Non-pigmented ciliary epithelial cell (primary cell): ENCODE measurements around the gene SLC2A5.
"Not testable (repeated sequence)": the region's sequence is repeated elsewhere in the genome, so short reads cannot be mapped to it uniquely, and the experiment has no call there.

Source experiments
- DNase-seq: peaks from one replicate; pipeline ENCODE4 v3.0.0-alpha.2; 2010; ENCODE audit warnings: low read depth

The SLC2A5 gene

DNA sequence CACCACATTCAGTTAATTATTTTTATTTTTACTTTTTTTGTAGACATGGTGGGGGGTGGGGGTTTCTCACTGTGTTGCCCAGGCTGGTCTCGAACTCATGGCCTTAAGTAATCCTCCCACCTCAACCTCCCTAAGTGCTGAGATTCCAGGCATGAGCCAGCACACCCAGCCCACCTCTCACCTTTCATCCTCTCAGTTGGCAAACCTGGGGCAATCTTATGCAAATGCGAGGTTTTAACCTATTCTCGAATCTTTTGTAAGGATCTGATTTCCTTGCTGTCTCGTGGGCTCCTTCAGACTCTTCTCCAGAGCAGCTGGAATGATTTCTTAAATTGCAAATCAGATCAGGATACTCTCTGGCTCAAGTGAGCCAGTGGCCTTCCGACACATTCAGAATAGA is 36.1 kb downstream of the SLC2A5 start:
- DNase-seq, result no peak

DNA sequence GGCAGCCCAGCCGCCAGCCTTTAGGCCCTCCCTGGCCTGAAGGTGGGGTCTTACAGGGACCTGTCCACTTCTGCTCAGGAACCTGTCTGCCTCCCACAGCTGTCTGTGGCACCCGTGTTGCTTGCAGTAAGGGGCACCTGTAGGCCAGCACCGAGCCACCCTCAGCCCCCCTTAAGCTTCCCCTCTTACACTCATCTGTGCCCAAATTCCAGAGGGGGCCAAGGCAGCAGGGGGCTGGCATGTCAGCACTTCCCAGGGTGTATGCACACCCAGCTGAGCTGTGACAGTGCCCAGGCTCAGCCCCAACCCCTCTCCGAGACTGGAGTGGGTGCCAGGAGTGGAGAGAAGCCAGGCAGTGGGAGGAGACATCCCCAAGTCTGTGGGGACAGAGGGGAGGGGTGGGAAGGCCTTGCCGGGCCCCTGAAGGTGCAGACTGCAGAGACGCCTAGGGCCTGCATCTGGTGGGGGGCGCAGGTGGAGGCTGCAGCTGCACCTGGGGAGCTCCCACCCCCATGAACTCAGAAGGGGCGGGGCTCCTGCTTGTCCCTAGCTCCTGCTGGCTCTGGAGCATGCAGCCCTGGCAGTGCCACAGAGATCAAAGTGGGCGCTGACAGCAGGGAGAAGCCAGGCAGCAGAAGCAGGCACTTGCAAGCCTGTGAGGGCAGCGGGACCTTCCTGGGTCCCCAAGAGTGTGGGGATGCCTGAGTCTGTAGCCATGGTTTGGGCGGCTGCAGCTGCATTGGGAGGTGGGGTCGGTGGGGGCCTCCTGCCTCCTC is 37.8 kb downstream of the SLC2A5 start:
- no peak for DNase-seq

DNA sequence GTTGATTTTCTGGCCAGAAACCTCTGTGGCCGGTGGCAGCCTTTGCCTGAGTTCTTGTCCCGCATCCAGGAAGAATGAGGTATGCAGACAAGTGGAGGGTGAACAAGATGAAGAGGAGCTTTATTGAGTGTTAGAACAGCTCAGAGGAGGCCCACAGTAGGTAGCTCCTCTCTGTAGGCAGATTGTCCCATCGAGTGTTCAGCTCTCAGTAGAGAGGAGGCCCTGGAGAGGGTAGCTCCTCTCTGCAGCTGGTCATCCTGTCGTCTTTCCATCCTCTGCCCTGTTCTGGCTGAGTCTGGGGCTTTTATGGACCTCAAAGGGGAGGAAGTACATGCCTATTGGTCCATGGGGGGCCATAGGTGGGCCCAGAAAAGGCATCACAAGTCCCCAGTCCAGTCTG is 38.4 kb downstream of the SLC2A5 start:
- DNase-seq, result not testable (repeated sequence)

DNA sequence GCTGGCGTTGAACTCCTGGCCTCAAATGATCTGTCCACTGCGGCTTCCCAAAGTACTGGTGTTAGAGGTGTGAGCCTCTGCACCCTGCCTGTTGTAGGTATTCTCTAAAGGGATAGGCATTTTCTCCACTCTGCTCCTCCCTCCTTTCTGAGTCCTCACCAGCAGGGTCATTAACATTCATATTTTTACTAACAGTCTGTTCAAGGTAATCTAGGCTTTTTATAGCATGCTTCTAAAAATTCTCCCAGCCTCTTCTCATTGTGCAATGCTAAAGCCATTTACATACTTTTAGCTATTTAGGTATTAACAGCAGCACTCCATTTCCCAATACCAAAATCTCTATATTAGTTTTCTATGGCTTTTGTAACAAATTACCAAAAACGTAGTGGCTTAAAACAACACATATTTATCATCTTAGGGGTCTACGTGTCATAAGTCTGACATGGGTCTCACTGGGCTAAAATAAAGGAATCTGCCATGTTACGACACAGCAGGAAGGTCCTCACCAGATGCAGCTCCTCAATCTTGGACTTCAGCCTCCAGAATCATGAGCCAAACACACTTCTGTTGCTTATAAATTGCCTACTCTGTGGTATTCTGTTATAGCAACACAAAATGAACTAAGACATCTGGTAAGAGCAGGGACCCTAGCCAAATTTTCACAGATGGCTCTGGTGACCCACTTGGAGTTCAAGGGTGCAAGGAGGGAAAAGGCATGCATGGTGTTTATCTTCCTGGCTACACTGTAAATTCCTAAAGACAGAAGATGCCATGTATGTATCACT is 40.3 kb downstream of the SLC2A5 start:
- no peak for DNase-seq

DNA sequence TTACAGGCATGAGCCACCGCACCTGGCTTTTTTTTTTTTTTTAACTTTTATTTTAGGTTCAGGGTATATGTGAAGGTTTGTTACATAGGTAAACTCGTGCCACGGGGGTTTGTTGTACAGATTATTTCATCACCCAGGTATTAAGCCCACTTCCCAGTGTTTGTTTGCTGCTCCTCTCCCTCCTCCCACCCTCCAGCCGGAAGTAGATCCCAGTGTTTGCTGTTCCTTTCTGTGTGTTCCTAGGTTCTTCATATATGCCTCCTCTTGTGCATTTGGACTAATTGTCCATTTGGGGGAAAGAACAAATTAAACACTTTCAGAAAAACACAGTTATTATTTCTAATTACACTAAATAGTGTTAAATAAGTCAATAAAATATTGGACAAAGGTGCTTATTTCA is 42.1 kb downstream of the SLC2A5 start:
- DNase-seq, result no peak

DNA sequence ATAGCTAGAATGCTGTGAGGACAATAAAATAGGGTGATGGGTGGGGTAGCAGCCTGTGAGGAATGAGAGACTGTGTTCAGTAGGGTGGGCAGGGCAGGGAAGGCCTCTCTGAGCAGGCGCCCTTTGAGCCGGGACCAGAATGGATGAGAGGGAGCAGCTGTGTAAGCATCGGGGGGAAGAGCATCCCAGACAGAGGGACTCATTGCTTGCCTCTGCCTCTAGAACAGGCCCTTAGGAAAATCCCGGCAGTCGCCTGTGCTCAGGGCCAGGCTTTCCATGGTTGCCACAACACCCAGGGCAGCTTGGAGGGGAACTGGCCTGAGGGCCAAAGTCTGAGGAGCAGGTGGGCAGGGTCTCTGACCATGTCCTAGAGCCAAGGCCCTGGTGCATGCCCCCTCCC is 44.0 kb downstream of the SLC2A5 start:
- no peak for DNase-seq

DNA sequence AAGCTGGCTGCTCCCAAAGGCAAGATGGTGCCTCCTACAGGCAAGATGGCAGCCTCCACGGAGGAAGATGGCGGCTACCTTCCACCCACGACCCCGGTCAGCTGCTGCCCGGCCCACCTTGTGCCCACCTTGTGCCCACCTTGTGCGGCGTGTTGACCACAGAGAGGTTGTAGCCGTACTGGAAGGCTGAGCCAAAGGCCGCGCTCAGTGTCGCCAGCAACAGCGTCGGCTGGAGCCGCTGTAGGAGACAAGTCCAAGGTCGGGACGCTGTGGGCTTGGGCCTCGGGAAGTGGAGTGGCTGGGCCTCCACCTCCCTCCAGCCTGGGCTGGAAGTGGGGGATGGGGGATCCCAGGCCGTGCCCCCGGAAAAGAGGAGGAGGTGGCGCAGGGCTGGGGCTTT is 44.6 kb downstream of the SLC2A5 start:
- no peak for DNase-seq

DNA sequence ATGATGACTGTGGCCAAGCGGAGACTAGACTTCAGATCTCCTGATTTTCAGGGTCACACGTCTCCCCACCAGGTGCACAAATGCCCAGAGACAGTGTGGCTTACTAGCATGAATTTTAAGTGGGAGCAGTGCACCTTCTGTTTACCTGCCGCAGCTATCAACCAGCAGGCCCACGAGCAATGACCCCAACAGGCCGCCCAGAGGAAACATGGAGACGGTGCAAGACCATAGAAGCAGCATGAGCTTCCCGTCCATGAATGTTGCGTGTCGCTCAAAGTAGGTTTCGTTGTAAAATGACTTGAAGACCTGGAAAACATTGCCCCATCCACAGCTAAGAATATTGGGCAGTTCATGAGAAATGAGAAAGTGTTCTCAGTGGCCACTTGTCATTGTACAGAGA is 46.7 kb downstream of the SLC2A5 start:
- DNase-seq, result no peak

DNA sequence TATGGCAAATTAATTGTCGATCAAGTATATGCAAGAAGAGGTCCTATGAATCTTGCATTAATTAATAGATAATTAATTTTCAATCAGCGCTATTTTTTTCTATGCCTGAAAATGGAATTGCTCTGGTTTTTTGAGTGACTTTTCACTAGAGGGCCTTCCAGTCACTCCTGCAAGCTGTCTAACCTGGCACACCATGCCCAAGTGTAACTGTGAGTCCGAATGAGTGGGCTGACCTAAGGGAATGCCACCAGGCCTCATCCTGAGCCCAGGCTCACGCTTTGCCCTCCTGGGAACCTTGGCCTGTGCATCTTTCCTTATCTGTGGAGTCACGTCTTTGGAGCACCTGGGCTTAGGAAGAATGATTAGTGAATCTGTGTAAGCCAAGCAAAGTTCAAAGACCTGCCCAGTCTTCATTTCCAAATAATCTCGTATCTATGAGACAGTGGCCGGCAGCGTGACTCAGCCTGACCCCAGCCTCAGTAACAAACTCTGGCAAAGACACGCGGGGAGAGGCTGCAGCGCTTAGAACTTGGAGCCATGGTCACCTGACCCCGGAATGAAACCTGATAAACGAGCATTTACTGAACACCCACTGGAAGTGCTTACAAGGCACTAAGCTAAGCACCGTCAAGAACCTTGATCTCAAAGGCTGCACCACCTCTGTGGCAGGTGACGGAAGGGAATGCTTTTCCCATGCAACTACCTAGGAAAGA is 47.3 kb downstream of the SLC2A5 start:
- DNase-seq, result not testable (repeated sequence)

DNA sequence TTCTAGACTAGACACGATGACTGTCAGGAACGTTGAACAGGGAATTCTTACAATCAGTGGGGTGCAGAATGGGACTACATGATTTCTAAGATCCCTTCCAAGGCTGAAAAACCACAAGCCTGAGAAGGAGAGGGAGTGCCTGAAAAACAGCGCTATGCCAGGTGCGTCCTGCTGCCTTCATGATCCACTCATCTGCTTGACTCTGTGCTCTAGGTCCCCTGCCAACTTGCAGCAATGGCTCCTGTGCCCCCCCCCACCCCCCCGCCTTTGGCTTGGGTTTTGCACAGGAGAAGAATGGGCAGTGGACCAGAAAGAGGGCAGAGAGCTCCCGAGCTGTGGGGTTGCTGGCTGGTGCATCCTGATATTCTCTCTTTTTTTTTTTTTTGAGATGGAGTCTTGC is 49.1 kb downstream of the SLC2A5 start:
- no peak for DNase-seq

DNA sequence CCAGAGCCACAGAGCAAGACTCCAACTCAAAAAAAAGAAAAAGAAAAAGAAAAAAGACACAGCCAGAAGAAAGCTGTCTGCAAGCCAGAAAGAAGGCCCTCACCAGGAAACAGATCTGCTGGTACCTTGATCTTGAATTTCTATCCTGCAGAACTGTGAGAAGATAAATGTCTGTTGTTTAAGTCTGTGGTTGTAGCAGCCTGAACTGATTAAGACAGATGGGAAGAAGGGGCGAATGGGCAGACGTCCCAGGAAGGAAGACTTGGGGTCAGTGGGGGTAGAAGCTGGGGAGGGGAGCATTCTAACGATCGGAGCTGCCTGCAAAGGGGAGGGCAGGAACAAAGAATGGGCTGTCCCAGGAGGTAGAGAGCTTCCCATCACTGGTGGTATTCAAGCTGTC is 49.5 kb downstream of the SLC2A5 start:
- no peak for DNase-seq

DNA sequence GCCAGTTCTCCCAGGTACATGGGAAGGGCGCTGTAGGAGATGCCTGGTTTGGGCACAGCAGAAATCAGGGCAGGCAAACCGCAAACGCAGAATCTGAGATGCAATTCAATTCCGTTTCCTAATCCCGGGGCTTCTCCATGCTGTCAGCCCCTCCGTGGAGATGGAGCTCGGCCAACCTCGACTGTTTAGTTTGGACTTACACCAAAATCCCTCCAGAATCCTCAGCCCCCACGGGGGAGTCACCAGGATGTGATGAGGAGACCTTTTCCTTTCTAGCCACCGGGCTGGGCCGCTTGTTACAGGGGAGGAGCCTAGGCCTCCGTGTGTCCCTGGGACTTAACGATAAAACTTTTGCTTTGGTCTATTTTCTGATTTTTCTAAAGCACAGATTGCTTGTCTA is 51.1 kb downstream of the SLC2A5 start:
- DNase-seq, result no peak

DNA sequence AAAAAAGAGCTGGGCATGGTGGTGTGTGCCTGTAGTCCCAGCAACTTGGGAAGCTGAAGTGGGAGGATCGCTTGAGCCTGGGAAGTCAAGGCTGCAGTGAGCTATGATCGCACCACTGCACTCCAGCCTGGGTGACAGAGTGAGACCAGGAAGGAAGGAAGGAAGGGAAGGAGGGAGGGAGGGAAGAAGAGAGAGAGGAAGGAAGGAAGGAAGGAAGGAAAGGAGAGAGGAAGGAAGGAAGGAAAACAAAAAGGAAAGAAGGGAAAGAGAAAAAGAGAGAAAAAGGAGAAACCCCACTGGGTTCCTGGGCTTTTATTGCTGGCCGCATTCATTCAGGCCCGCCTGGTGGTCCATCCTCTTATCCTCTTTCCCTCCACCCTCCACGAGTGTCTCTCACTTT is 53.0 kb downstream of the SLC2A5 start:
- DNase-seq, result no peak

DNA sequence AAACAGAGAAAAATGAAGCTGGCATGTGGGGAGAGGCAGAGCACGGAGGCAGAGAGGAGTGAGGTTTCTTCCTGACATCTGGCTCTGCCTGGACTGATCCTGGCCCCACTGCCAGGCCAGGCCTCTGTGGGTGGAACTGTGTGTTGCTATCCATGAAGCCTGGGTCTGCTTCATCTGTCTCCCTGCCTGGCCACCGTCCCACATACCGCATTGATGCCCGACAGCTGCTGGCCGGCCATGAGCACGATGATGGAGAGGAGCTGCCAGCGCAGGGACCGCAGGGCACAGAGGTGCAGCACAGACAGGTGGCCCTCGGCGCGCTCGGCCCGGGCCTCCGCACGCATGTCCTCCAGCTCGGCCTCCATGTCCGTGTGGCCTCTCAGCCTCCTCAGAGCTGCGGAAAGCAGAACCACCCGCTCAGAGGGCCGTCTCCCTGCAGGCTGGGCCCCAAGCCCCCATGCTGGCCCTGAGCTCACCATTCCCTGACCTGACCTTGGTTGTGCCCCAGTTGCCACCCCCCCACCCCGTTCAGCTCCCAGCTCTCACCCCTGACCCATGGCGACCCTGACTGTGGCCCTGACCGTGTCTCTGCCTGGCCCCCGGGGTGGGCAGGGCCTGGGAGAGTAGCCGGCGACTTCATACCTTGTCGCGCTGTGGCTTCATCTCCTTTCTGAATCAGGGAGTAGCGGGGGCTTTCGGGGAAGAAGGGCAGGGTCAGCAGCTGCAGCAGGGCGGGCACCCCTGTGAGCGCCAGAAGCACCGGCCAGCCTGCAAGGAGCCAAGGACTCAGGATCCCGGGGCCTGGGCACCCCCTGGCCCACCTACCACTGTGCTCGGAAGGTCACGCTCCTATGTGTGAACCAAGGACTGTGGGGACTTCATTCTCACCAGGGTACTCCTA is 54.7 kb downstream of the SLC2A5 start:
- DNase-seq, result no peak

DNA sequence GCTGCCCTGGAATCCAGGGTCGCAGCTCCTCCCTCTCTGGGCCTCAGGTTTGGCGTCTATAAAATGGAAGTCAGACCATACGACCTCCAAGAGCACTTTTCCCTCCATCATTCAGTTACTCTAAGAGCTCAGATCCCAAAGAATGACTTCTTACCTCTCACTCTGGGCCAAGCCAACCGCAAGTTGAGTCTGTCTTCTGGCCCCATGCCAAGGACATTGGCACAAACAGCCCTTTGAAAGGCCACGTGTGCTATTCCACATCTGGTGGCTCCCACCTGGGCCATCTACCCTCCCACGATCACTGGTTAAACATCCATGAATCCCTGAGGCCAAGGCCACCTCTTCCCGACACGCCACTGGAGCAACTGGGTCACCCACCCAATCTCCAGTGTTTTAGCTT is 55.6 kb downstream of the SLC2A5 start:
- DNase-seq, result no peak

DNA sequence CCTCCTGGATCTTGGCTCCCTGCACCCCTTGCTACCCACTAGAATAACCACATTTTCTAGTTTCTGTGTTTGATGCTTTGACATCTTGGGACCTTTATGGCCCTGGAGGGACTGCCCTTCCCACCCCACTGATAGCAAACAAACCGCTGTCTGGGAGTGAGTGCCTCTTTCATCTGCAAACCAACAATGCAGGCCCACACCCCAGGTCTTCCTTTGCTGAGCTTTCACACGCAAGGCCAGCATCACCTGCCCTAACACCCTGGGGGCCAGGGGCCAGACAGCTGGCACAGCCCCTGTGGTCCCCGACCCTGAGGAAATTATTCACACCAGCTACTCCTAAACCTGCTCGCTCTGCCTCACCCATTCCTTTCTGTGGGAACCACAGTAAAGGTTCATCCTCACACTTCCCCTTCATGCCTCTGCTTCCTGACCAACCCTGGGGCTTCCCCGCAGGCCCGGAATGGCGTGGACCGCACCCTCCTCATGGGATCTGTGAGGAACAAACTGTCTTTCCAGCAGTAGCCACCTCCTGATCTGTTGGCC is 58.6 kb downstream of the SLC2A5 start:
- DNase-seq, result no peak

DNA sequence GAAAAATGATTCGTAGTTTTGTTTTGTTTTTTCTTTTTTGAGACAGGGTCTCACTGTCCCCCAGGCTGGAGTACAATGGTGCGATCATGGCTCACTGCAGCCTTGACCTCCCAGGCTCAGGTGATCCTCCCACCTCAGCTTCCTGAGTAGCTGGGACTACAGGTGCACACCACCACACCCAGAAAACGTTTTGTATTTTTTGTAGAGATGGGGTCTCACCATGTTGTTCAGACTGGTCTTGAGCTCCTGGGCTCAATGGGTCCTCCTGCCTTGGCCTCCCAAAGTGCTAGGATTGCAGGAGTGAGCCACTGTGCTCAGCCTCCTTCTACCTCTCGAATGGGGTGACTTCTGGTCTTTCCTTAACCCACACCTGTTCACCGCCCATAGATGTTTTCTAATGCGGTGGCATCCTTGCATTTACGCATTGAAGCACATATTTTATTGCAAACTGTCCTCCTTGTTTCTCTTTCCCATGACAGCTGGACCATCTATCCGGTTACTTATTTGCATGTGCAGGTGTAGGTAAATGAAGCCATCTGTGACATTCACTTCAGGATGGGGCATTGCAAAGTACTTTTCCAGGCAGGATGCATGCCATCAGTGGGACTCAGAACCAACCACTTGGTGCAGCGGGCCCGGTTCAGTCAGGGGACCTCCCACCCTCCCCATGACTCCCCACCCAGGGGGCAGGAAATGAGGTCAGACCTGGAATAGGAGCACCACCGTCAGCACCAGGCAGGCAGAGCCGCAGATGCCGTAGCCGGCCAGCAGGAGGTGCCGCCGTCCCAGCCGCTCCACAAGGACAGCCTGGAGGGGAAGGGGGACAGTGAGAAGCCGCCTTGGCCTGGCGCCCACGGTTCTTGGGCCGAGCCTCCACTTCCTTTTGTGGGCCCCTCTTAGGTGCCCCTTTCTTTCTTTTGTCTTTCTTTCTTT is 59.7 kb downstream of the SLC2A5 start:
- no peak for DNase-seq

DNA sequence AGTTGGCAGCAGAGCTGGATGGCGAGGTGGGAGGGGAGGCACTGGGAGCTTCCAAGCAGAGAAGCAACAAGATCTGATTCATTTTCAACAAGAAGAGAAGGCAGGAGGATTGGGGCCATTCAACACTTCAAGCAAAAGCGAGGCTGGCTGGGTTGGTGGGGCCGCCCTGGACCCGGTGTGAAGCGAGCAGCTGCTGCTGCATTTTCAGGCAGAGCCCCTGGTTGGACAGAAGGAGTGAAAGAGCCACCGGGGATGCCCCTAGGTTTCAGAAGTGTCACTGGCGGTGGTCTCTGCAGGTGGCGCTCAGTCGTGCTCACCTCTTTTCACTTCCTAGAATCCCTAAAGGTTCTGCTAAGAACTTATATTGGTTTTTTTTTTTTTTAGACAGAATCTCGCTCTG is 61.2 kb downstream of the SLC2A5 start:
- DNase-seq, result no peak

DNA sequence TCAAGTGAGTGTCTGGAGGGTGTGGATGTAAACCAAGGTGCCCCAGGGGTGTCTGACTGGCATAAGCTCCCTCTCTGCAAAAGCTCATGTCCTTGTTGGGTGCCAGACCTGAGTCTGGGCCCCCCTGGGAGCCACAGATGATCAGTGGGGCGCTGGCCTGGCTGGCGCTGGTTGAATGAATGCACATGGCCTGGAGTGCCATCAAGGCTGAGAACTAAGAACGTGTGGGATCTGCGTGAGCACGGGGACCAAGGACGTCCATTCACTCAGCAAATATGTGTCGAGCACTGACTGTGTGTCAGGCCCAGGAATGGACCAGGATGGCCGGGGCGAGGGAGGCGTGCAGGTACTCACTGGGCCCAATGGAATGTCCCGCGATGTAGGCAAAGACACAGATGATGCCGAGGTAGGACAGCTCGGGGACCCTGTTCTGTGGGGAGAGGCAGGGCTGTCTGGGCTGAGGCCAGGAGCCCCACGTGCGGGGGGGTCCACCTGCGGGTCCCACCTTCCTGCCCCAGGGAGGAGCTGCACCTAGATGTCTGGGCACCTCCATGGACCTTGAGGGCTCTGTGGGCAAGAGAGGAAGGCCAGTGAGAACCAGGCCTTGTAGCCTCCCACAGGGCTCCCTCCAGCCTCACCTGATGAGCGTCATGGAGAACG is 62.3 kb downstream of the SLC2A5 start:
- DNase-seq, result no peak

DNA sequence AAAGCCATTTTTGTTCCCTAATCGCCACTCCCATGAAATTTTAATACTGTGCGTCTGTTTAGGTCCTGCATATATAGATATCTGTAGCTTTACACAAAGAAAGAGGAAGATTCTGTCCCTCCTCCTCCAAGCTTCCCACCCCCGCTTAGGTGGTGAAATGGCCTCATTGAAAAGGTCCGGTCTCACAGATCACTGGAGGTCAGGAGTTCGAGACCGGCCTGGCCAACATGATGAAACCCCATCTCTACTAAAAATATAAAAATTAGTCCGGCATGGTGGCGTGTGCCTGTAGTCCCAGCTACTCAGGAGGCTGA is 64.1 kb downstream of the SLC2A5 start:
- no peak for DNase-seq
